Suprapubic skin (tissue), 4 donors: Measurements from ENCODE around the gene RSF1.

ENCODE experiments used
- CTCF ChIP-seq, 2 donors: fragments of 200-600 bp in 1 of 2; fragments of 450-650 bp in 1 of 2; sonication (generic) in 1 of 2; IDR thresholded peaks; one replicate each; pipeline ENCODE4 v1.5.1; 2016 to 2019; ENCODE audit warnings: antibody characterized with exemption in 2 of 2, mild to moderate bottlenecking in 1 of 2, moderate library complexity in 1 of 2
- POLR2A ChIP-seq, 2 donors: fragments of 450-650 bp; IDR thresholded peaks; one replicate each; pipeline ENCODE4 v1.6.1; 2017; ENCODE audit warnings: antibody characterized with exemption in 2 of 2, mild to moderate bottlenecking in 2 of 2, moderate library complexity in 2 of 2
- POLR2AphosphoS5 ChIP-seq, 3 donors: sonication (generic); formaldehyde crosslinking; IDR thresholded peaks; one replicate each; pipeline ENCODE4 v1.6.1; 2017; ENCODE audit warnings: antibody characterized with exemption in 3 of 3

- no peak for TF ChIP-seq CTCF (IDR thresholded peaks at IDR 0.05)
- TF ChIP-seq POLR2A (IDR thresholded peaks at IDR 0.05): no peak
- no peak for TF ChIP-seq POLR2AphosphoS5 (IDR thresholded peaks at IDR 0.05)
These were observed 72.3 kb downstream of the RSF1 start for GRCh38 chr11:77748266-77748665.
